ENCODE measurements around the gene NEUROG3. TPM values are rescaled to one million over a fixed set of nuclear protein-coding genes. Genes with fewer than 3 reads are reported as not detected.
A peak's percentile ranks its signal among the peaks of the same experiment; 100 is the strongest.

Gene NEUROG3, protein sequence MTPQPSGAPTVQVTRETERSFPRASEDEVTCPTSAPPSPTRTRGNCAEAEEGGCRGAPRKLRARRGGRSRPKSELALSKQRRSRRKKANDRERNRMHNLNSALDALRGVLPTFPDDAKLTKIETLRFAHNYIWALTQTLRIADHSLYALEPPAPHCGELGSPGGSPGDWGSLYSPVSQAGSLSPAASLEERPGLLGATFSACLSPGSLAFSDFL
- total RNA-seq = not detected in 2 replicates

DNA sequence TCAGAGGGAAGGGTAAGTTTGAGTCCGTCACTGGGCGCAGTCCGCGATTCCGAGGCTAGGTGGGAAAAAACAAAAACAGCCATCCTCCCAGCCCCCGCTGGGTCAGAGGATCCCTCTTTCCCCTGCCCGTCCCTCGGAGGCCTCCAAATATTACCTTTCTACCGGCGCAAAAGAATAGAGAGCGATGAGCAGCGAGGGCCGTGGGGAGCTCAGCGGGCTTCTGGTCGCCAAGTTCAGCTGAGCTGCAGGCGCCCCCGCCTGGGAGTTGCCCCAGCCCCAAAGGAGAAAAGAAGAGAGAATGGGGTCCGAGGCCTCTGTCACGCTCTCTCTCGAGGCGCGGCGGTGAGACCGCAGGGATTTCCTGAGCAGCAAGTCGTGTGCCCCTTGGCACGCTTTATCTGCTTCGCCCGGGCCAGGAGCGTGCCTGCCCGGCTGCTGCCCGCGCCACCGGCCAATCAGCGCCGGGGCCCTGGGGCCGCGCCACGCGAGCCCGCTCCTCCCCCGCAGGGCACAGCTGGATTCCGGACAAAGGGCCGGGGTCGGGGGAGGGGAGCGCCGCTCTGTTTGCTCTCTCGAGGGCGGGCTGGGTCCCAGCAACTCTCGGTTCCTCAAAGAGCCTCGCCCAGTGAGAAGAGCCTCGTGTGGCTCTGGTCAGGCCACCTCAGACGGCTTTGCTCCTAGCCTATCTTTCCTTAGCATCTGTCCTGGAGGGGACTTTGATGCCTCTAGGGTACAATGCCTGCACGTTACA is at the start of gene NEUROG3:
Gene NEUROG3 (minus strand): TSS at position 367 of the 751 bp plus-strand sequence. CDS start 379 bp downstream, outside the sequence.
- peak within 1 kb of the TSS; percentile 39 for H3K4me3 Mint-ChIP-seq (ENCODE audit: low read depth)
- H3K27me3 Mint-ChIP-seq (ENCODE audit: low read depth) = peaks cover 84% of the 10 kb centered on the region
- no peak for DNase-seq (ENCODE audit: low spot score)
- no peaks in the 10 kb centered on the region for H3K36me3 Mint-ChIP-seq (ENCODE audit: low read depth)
- H3K9me3 Mint-ChIP-seq = no peaks in the 10 kb centered on the region
- no peak within 1 kb of the TSS for H3K27ac Mint-ChIP-seq
- peaks cover 7% of the 10 kb centered on the region for H3K4me1 Mint-ChIP-seq (ENCODE audit: low read depth)
- intact Hi-C loops (cut with micrococcal nuclease) = no loop called here

DNA sequence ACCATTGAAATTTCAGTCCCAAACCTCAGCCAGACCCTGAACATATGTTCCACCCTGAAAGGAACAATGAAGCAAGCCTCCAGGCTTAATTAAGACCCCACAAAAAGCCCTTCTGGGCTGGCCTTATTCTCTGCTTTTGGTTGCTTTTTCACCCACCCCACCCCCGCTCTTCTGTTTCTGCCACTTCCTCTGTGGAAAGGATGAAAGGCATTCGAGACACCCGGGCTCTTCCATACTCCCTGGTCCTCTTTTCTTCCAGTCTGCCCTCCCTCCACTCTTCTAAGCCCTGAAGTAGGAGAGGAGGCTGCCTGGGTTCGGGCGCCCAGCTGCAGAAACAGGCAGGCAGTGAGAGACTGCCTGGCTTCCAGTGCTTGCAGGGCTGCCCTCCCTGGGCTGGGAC is 47.4 kb upstream of the NEUROG3 start:
- Mint-ChIP-seq H3K27me3 (ENCODE audit: low read depth) (peaks cover 11% of the 10 kb centered on the region), H3K9me3 (peaks cover 18% of the 10 kb centered on the region), H3K4me3 (ENCODE audit: low read depth) (no peak overlapping the region), H3K4me1 (ENCODE audit: low read depth) (peaks cover 19% of the 10 kb centered on the region), H3K36me3 (ENCODE audit: low read depth) (peaks cover 5% of the 10 kb centered on the region), H3K27ac (no peak overlapping the region)
- intact Hi-C loops (cut with micrococcal nuclease) = no loop called here
- DNase-seq (ENCODE audit: low spot score) = no peak

DNA sequence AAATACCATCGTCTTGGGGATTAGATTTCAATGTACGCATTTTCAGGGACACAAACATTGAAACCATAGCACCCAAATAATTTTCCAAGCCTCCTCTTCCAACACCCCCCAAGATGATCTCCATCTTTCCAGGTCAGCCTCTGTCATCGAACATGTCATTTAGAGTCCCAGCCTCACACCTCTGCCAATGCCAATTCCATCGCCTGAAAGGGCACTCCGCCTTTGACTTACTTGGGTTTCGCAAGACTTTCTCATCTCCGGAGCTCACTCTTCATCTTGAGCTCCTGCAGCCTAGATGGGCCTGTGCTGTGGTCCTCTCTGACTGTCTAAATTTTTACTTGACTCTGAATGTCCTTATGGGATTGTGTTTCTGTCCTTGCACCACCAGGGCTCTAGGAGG is 46.4 kb upstream of the NEUROG3 start:
- Mint-ChIP-seq H3K36me3 (ENCODE audit: low read depth) (peaks cover 5% of the 10 kb centered on the region), H3K4me3 (ENCODE audit: low read depth) (no peak overlapping the region), H3K27me3 (ENCODE audit: low read depth) (peaks cover 8% of the 10 kb centered on the region), H3K27ac (no peak overlapping the region), H3K9me3 (peaks cover 18% of the 10 kb centered on the region), H3K4me1 (ENCODE audit: low read depth) (peaks cover 18% of the 10 kb centered on the region)
- no peak for DNase-seq (ENCODE audit: low spot score)
- intact Hi-C loops (cut with micrococcal nuclease) = no loop called here

DNA sequence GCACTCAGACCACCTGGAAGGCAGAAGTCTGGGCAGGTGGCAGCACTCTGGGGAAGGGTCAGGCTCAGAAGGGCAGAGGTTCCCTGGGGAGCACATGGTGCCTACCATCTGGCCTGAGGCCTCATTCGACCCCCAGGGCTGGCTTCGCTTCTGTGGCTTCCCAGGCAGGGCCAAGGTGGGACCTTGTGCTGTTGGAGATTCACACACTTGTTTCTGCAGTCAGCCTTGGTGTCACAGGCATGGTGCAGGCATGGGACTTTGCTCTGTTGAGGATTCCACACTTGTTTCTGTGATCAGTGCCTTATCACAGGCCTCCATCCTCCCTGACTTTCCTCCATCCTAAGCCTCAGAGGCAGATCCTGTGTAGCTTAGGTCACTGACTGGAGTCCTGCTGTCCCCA is 45.5 kb upstream of the NEUROG3 start:
- intact Hi-C loops (cut with micrococcal nuclease) = no loop called here
- H3K9me3 Mint-ChIP-seq = peaks cover 9% of the 10 kb centered on the region
- no peak overlapping the region for H3K27ac Mint-ChIP-seq
- H3K27me3 Mint-ChIP-seq (ENCODE audit: low read depth) = peaks cover 10% of the 10 kb centered on the region
- H3K4me1 Mint-ChIP-seq (ENCODE audit: low read depth) = peaks cover 9% of the 10 kb centered on the region
- no peak overlapping the region for H3K4me3 Mint-ChIP-seq (ENCODE audit: low read depth)
- DNase-seq (ENCODE audit: low spot score) = no peak
- H3K36me3 Mint-ChIP-seq (ENCODE audit: low read depth) = peaks cover 2% of the 10 kb centered on the region

DNA sequence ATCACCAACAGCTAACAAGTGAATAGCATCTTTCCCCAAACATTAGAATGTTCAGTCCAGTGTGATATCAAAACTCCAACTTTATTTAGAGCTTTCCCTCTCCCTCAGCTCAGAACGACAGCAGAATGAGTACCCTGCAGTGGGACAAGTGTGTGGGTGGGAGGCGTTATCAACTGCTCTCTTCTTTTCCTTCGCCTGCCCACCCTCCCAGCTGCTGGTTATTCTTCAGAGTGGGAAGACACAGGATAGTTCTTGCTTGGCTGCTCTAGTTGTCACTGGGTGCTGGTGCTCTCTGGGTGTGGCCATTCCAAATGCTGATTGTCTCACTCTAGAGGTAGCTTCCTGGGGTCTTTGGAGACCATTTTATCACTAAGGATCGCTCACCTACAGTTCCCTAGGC is 43.1 kb upstream of the NEUROG3 start:
- Mint-ChIP-seq H3K36me3 (ENCODE audit: low read depth) (no peaks in the 10 kb centered on the region), H3K9me3 (no peaks in the 10 kb centered on the region), H3K27me3 (ENCODE audit: low read depth) (peaks cover 16% of the 10 kb centered on the region), H3K27ac (no peak overlapping the region), H3K4me3 (ENCODE audit: low read depth) (no peak overlapping the region), H3K4me1 (ENCODE audit: low read depth) (peaks cover 4% of the 10 kb centered on the region)
- no peak for DNase-seq (ENCODE audit: low spot score)
- intact Hi-C loops (cut with micrococcal nuclease) = no loop called here

DNA sequence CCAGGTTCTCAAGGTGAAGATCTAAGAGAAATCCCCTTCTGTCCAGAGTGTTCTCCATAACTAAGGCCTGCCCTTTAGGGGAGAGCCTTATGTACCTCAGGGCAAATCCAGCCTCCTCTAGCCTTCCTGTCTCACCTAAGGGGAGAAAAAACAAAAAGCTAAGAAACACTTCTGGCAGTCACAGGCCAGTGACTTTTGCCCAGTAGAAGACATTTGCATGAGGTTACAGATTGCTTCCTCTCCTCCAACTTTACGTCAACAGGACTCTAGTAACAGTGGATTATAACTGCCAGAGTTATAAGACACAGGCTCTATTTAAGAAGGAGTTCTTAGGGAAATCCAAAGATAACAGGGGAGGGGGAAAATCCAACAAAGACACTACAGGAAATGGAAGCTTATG is 40.9 kb upstream of the NEUROG3 start:
- Mint-ChIP-seq H3K4me1 (ENCODE audit: low read depth) (no peaks in the 10 kb centered on the region), H3K27ac (no peak overlapping the region), H3K9me3 (peaks cover 9% of the 10 kb centered on the region), H3K27me3 (ENCODE audit: low read depth) (peaks cover 23% of the 10 kb centered on the region), H3K4me3 (ENCODE audit: low read depth) (no peak overlapping the region), H3K36me3 (ENCODE audit: low read depth) (no peaks in the 10 kb centered on the region)
- intact Hi-C loops (cut with micrococcal nuclease) = no loop called here
- no peak for DNase-seq (ENCODE audit: low spot score)

DNA sequence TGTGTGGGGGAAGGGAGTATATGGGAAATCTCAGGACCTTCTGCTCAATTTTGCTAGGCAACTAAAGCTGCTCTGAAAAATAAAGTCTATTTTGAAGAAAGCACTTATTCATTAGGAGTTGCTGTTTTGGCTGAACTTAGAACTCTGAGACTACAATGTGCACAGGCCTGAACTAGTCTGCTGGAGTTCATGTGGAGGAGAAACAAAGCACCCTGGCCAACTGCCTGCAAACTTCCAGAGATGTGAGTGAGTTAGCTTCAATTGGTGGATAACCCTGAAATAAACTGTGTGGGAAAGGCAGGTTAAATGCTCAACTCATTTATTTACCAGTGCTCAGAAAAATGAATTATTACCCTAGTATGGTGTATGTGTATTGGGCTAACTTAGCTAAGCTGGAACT is 39.5 kb upstream of the NEUROG3 start:
- no peak overlapping the region for H3K27ac Mint-ChIP-seq
- intact Hi-C loops (cut with micrococcal nuclease) = no loop called here
- no peak for DNase-seq (ENCODE audit: low spot score)
- H3K9me3 Mint-ChIP-seq = peaks cover 16% of the 10 kb centered on the region
- peaks cover 23% of the 10 kb centered on the region for H3K27me3 Mint-ChIP-seq (ENCODE audit: low read depth)
- H3K4me3 Mint-ChIP-seq (ENCODE audit: low read depth) = no peak overlapping the region
- H3K36me3 Mint-ChIP-seq (ENCODE audit: low read depth) = no peaks in the 10 kb centered on the region
- no peaks in the 10 kb centered on the region for H3K4me1 Mint-ChIP-seq (ENCODE audit: low read depth)

DNA sequence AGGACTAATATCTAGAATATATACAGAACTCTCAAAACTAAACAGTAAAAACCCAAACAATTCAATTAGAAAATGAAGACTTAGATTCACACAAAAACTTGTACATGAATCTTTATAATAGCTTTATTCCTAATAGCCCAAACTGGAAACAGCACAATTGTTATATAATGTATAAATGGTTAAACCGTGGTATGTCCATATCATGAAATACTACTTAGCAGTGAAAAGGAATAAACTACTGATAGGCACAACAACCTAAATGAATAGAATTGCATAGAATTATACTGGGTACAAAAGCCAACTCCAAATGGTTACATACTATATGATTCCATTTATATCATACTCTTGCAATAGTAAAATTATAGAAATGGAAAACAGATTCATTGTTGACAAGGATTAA is 35.9 kb upstream of the NEUROG3 start:
- Mint-ChIP-seq H3K27me3 (ENCODE audit: low read depth) (peaks cover 21% of the 10 kb centered on the region), H3K27ac (no peak overlapping the region), H3K4me1 (ENCODE audit: low read depth) (no peaks in the 10 kb centered on the region), H3K4me3 (ENCODE audit: low read depth) (no peak overlapping the region), H3K36me3 (ENCODE audit: low read depth) (no peaks in the 10 kb centered on the region), H3K9me3 (peaks cover 16% of the 10 kb centered on the region)
- intact Hi-C loops (cut with micrococcal nuclease) = no loop called here
- no peak for DNase-seq (ENCODE audit: low spot score)

DNA sequence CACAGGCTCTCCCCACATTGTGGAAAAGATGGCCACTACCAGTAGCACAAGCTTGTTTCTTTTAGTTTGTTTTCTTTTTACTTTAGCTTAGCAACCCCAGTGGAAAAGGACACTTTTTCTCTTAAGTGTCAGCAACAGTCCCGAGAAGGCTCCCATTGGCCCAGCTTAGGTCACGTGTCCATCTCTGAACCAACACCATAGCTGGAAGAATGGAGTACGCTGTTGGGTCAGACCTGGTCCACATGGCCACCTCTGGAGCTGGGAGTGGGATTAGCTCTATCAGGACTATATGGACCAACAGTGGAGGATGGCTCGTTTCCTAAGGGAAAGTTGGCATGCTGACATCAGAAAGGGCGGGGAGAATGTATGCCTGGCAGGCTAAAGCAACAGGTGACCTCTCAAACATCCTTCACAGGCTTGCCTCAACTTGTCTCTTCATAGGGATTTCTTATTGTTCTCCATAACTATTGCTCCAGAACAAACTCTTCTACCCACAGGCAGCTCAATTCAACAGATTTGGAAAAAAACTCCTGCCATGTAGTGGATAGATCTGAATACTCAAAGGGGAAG is 27.6 kb upstream of the NEUROG3 start:
- Mint-ChIP-seq H3K4me3 (ENCODE audit: low read depth) (no peak overlapping the region), H3K27ac (no peak overlapping the region), H3K27me3 (ENCODE audit: low read depth) (peaks cover 40% of the 10 kb centered on the region), H3K9me3 (no peaks in the 10 kb centered on the region), H3K4me1 (ENCODE audit: low read depth) (no peaks in the 10 kb centered on the region), H3K36me3 (ENCODE audit: low read depth) (no peaks in the 10 kb centered on the region)
- no peak for DNase-seq (ENCODE audit: low spot score)
- intact Hi-C loops (cut with micrococcal nuclease) = no loop called here

DNA sequence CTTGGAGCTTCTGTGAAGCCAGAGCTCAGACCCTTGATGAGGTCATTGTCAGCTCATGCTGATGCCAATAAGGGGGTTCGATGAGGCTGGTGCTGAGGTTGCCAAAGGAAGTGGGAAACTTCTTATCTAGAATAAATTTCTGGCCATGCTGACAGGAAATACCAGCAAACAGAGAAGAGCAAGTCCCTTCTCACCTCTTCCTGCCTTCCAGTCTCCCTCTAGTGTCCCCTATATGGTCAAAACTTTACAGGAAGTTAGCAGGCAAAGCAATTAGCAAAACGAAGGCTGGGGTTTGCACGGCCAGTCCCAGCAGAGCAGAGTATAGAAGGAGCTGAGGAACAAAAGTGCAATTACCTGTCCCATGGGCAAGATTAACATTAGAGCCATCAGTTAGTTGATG is 15.1 kb upstream of the NEUROG3 start:
- Mint-ChIP-seq H3K36me3 (ENCODE audit: low read depth) (no peaks in the 10 kb centered on the region), H3K9me3 (no peaks in the 10 kb centered on the region), H3K4me3 (ENCODE audit: low read depth) (no peak overlapping the region), H3K4me1 (ENCODE audit: low read depth) (peaks cover 12% of the 10 kb centered on the region), H3K27ac (no peak overlapping the region), H3K27me3 (ENCODE audit: low read depth) (peaks cover 10% of the 10 kb centered on the region)
- DNase-seq (ENCODE audit: low spot score) = no peak
- intact Hi-C loops (cut with micrococcal nuclease) = no loop called here

DNA sequence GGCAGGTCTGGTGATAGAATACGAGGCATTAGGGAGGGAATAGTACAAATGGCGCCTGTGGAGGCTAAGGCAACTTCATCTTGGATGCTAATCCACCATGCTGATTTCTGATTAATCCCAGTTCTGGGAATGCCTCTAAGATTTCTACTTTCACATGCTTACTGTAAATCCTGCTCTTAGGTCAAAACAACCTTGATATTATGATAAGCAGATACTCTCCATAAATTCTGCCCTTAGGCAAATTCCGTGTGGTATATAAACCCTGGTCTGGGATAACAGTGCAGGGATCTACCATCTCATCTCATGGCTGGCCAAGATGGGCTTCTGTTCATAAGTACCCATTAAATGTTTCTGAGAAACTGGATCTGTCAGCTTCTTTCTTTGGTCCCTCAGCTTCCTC is 11.4 kb upstream of the NEUROG3 start:
- intact Hi-C loops (cut with micrococcal nuclease) = no loop called here
- H3K9me3 Mint-ChIP-seq = no peaks in the 10 kb centered on the region
- no peaks in the 10 kb centered on the region for H3K36me3 Mint-ChIP-seq (ENCODE audit: low read depth)
- no peak for DNase-seq (ENCODE audit: low spot score)
- no peak overlapping the region for H3K4me3 Mint-ChIP-seq (ENCODE audit: low read depth)
- H3K4me1 Mint-ChIP-seq (ENCODE audit: low read depth) = peaks cover 12% of the 10 kb centered on the region
- H3K27me3 Mint-ChIP-seq (ENCODE audit: low read depth) = peaks cover 24% of the 10 kb centered on the region
- H3K27ac Mint-ChIP-seq = no peak overlapping the region

DNA sequence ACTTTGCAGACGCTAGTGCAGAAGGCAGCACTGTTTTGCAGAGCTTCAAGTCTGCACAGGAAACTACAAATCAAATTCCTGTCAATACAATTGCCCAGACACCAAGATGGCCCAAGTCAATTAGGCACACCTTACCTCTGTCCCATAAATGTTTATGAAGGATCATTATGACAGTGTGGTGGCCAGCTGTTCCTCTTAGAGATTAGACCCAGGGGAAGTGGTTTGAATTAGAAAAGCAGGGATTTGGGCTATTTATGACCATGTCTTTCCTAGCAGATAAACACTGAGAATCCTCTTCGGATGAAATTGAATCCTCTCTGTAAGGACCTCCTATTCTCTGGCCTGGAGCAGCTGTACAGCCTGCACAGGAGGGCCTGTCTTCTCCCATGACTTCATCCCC is 9.9 kb upstream of the NEUROG3 start:
- DNase-seq (ENCODE audit: low spot score) = no peak
- no peaks in the 10 kb centered on the region for H3K36me3 Mint-ChIP-seq (ENCODE audit: low read depth)
- H3K4me3 Mint-ChIP-seq (ENCODE audit: low read depth) = no peak overlapping the region
- peaks cover 38% of the 10 kb centered on the region for H3K27me3 Mint-ChIP-seq (ENCODE audit: low read depth)
- H3K4me1 Mint-ChIP-seq (ENCODE audit: low read depth) = peaks cover 3% of the 10 kb centered on the region
- H3K9me3 Mint-ChIP-seq = no peaks in the 10 kb centered on the region
- H3K27ac Mint-ChIP-seq = no peak overlapping the region
- intact Hi-C loops (cut with micrococcal nuclease) = no loop called here

DNA sequence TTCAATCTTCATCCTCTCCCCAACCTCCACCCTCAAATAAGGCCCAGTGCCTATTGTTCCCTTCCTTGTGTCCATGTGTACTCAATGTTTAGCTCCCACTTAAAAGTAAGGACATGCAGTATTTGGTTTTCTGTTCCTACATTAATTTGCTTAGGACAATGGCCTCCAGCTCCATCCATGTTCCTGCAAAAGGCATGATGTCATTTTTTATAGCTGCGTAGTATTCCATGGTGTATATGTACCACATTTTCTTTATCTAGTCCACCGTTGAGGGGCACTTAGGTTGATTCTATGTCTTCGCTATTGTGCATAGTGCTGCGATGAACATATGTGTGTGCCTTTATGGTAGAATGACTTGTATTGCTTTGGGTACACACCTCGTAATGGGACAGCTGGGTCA is 7.2 kb upstream of the NEUROG3 start:
- Mint-ChIP-seq H3K27ac (no peak overlapping the region), H3K9me3 (no peaks in the 10 kb centered on the region), H3K36me3 (ENCODE audit: low read depth) (no peaks in the 10 kb centered on the region), H3K4me3 (ENCODE audit: low read depth) (no peak overlapping the region), H3K4me1 (ENCODE audit: low read depth) (no peaks in the 10 kb centered on the region), H3K27me3 (ENCODE audit: low read depth) (peaks cover 52% of the 10 kb centered on the region)
- no peak for DNase-seq (ENCODE audit: low spot score)
- intact Hi-C loops (cut with micrococcal nuclease) = no loop called here

All from activated T-helper 2 cell treated with anti-CD3 and anti-CD28 coated beads, Interferon-gamma antibody, Interleukin-2, Interleukin-4, amounts not matched to agents 10 μg/mL and 5 μg/mL and 100 μg/mL, durations not matched to agents 14 hours and 24 hours and 36 hours (primary cell).